Spleen (tissue), 11 donors: ENCODE results near the gene GAB2. TPM values are rescaled to one million over a fixed set of nuclear protein-coding genes. Genes with fewer than 3 reads are reported as not detected.
"Not testable (repeated sequence)": the region's sequence is repeated elsewhere in the genome, so short reads cannot be mapped to it uniquely, and the experiment has no call there.

Source experiments
- DNase-seq: peaks from one replicate; pipeline ENCODE4 v3.0.0-alpha.2; 2020
- H3K27ac ChIP-seq, 8 donors: fragments of 200-600 bp; sonication (generic) in 7 of 8; 1 replicate in 4 of 8; 2 replicates in 4 of 8; pipeline versions ENCODE4 v1.5.0 to v1.8.0; 2016 to 2021; ENCODE audit warnings: inconsistent platforms in 4 of 8, mild to moderate bottlenecking in 4 of 8, moderate library complexity in 1 of 8
- H3K27me3 ChIP-seq, 7 donors: fragments of 200-600 bp; sonication (generic) in 6 of 7; replicated peaks in 1 of 7; 1 replicate in 4 of 7; 2 replicates in 3 of 7; pipeline versions ENCODE4 v1.5.0 to v1.8.0; 2016 to 2021; ENCODE audit warnings: inconsistent platforms in 3 of 7, mild to moderate bottlenecking in 1 of 7
- H3K36me3 ChIP-seq, 6 donors: fragments of 200-600 bp; sonication (generic) in 5 of 6; 1 replicate in 4 of 6; 2 replicates in 2 of 6; pipeline versions ENCODE4 v1.5.0 to v1.8.0; 2016 to 2021; ENCODE audit warnings: inconsistent platforms in 2 of 6
- H3K4me1 ChIP-seq, 6 donors: fragments of 200-600 bp; sonication (generic) in 5 of 6; 1 replicate in 3 of 6; 2 replicates in 3 of 6; pipeline versions ENCODE4 v1.5.0 to v1.8.0; 2016 to 2021; ENCODE audit warnings: inconsistent platforms in 3 of 6
- H3K4me3 ChIP-seq, 8 donors: fragments of 200-600 bp; sonication (generic) in 7 of 8; 1 replicate in 4 of 8; 2 replicates in 4 of 8; pipeline versions ENCODE4 v1.5.0 to v1.8.0; 2016 to 2021; ENCODE audit warnings: inconsistent platforms in 4 of 8, mild to moderate bottlenecking in 4 of 8, moderate library complexity in 2 of 8
- H3K9me3 ChIP-seq, 8 donors: fragments of 200-600 bp; sonication (generic) in 7 of 8; 1 replicate in 4 of 8; 2 replicates in 4 of 8; pipeline versions ENCODE4 v1.5.0 to v1.8.0; 2016 to 2021; ENCODE audit warnings: inconsistent platforms in 4 of 8
- POLR2A ChIP-seq, 3 donors: fragments of 450-650 bp; IDR thresholded peaks; one replicate each; pipeline ENCODE4 v1.5.1; 2017; ENCODE audit warnings: antibody characterized with exemption in 3 of 3, mild to moderate bottlenecking in 1 of 3
- POLR2AphosphoS5 ChIP-seq, 3 donors: sonication (generic); formaldehyde crosslinking; IDR thresholded peaks; one replicate each; pipeline ENCODE4 v1.5.1; 2017; ENCODE audit warnings: antibody characterized with exemption in 3 of 3
- WGBS, 5 donors: extraction: QIAGEN DNeasy Blood & Tissue Kit in 3 of 5; methylation state at CpG; one replicate each; pipeline versions ENCODE4 v1.1.5 to v1.1.7; 2013 to 2018; 5-methylcytosine and 5-hydroxymethylcytosine counted together
- intact Hi-C: fragments of 100-400 bp; cut with DNase I; formaldehyde crosslinking; loops from one replicate; pipeline ENCODE4 v1.15.0; 2023; ENCODE audit warnings: low total_unique reads
- polyA plus RNA-seq, 3 donors: library from polyadenylated mRNA; stranded (reverse); fragments of 200-250 nt; gene quantifications; one replicate each; pipeline ENCODE4 v1.2.1, GENCODE V29; 2013
- total RNA-seq, 7 donors: library from RNA; depleted of rRNA in 3 of 7; stranded (reverse); fragments of >200 nt in 3 of 7; fragmentation: NEBNext Ultra II Directional in 4 of 7; extraction: Animal tissue kit (Norgen Biotek cat#: 25700) in 4 of 7; gene quantifications; one replicate each; pipeline versions ENCODE4 v1.1.0 to v1.2.1, GENCODE V29; 2016 to 2021
- TF ChIP-seq, protein P1 (sequence below), 11 experiments: fragments of 200-600 bp in 7 of 11; fragments of 450-650 bp in 4 of 11; sonication (generic) in 4 of 11; IDR thresholded peaks in 8 of 11; conservative IDR thresholded peaks in 3 of 11; 1 replicate in 7 of 11; 2 replicates in 4 of 11; pipeline versions ENCODE4 v1.4.0 to v1.8.0; 2016 to 2021; ENCODE audit warnings: antibody characterized with exemption in 11 of 11, inconsistent platforms in 4 of 11, mild to moderate bottlenecking in 1 of 11
- donor health status: healthy with polysubstance abuse.
- donor health status: DM: no; HTN: no; CAD: no; lungs with moderate emphysema.
- donor health status: DM: no; HTN: no; CAD: no.
- donor health status: Bipolar disorder and iron deficiency.
- donor health status: healthy.
- donor health status: DM: no; HTN: no; CAD: no.
- donor health status: DM: yes; HTN: yes; CAD: no.

GAB2 gene
- total and polyA plus RNA-seq, 10 donors: 2.3 to 57.7 (median 47.0) TPM

DNA sequence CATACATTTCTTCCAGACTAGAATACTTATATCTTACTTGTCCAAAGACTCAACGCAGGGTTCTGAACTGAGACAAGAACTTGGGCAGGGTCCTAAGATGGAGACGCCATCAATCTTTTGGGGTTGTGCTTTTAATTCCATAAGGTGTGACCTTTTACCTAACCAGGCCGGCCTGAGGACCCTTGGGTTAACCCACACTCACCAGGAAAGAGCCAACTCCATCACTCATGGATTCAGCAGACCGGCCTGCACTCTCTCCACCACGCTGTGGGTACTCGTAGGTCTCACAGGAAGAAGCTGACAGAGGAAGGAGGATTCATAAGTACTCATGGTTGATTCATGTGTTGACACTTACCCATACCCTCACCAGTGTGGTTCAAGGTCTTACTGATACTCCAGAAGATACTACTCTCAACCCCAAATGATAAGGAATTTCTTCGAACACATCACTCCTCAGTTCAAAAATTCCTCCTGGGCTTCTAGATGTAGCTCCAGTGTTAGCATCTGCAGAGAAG lies 192.7 kb downstream of the GAB2 start:
- H3K4me3 ChIP-seq: no peak overlapping the region
- H3K9me3 ChIP-seq: no peaks in the 10 kb centered on the region
- peaks cover 0 to 68% (median 36%) of the 10 kb centered on the region in 6 donors for H3K36me3 ChIP-seq
- no peaks in the 10 kb centered on the region for H3K27me3 ChIP-seq
- intact Hi-C loops: loop anchor here (5.0 kb wide), 1 partner anchor 342 kb away; no protein-coding TSS in a partner anchor
- no peak for DNase-seq
- TF ChIP-seq POLR2A (IDR thresholded peaks at IDR 0.05) (no peak), POLR2AphosphoS5 (IDR thresholded peaks at IDR 0.05) (no peak)
- TF ChIP-seq, protein P1, sequence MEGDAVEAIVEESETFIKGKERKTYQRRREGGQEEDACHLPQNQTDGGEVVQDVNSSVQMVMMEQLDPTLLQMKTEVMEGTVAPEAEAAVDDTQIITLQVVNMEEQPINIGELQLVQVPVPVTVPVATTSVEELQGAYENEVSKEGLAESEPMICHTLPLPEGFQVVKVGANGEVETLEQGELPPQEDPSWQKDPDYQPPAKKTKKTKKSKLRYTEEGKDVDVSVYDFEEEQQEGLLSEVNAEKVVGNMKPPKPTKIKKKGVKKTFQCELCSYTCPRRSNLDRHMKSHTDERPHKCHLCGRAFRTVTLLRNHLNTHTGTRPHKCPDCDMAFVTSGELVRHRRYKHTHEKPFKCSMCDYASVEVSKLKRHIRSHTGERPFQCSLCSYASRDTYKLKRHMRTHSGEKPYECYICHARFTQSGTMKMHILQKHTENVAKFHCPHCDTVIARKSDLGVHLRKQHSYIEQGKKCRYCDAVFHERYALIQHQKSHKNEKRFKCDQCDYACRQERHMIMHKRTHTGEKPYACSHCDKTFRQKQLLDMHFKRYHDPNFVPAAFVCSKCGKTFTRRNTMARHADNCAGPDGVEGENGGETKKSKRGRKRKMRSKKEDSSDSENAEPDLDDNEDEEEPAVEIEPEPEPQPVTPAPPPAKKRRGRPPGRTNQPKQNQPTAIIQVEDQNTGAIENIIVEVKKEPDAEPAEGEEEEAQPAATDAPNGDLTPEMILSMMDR (IDR thresholded peaks at IDR 0.05 in 8 of 11, conservative IDR thresholded peaks at IDR 0.05 in 3 of 11): no peak
- WGBS, 5 donors: 91 to 93% (median 92%) methylated on average over 7 of the region's 7 CpGs
- no peak overlapping the region for H3K27ac ChIP-seq
- peaks cover 0 to 46% (median 18%) of the 10 kb centered on the region in 6 donors for H3K4me1 ChIP-seq

DNA sequence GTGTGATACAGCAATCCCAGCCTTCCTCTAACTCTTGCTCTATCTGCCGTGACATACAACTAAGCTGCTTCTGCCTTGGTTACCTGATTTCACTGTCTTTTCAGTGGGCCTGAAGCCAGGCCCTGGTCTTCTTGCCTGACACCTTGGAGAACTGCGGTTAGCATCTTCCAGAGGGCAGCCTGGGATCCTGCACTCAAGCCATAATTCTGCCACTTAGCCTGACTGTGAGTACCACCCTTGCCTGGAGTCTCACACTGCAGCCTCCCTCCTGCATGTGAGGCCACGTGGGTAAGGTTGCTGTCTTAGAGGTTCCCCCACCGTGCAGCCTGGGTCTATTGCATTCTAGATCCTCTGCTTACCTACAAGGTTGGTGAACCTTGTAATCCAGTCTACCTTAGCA lies 193.1 kb downstream of the GAB2 start:
- H3K27ac ChIP-seq: no peak overlapping the region
- H3K9me3 ChIP-seq: no peaks in the 10 kb centered on the region
- H3K4me1 ChIP-seq: peaks cover 0 to 46% (median 18%) of the 10 kb centered on the region in 6 donors
- no peak overlapping the region for H3K4me3 ChIP-seq
- whole genome bisulfite sequencing, 5 donors: 88 to 94% (median 91%) methylated on average over 4 of the region's 4 CpGs
- DNase-seq: no peak
- H3K36me3 ChIP-seq: peaks cover 0 to 73% (median 40%) of the 10 kb centered on the region in 6 donors
- intact Hi-C loops: no loop called here
- no peaks in the 10 kb centered on the region for H3K27me3 ChIP-seq
- TF ChIP-seq POLR2A (IDR thresholded peaks at IDR 0.05) (no peak), POLR2AphosphoS5 (IDR thresholded peaks at IDR 0.05) (no peak)
- TF ChIP-seq, protein P1 (IDR thresholded peaks at IDR 0.05 in 8 of 11, conservative IDR thresholded peaks at IDR 0.05 in 3 of 11): no peak

DNA sequence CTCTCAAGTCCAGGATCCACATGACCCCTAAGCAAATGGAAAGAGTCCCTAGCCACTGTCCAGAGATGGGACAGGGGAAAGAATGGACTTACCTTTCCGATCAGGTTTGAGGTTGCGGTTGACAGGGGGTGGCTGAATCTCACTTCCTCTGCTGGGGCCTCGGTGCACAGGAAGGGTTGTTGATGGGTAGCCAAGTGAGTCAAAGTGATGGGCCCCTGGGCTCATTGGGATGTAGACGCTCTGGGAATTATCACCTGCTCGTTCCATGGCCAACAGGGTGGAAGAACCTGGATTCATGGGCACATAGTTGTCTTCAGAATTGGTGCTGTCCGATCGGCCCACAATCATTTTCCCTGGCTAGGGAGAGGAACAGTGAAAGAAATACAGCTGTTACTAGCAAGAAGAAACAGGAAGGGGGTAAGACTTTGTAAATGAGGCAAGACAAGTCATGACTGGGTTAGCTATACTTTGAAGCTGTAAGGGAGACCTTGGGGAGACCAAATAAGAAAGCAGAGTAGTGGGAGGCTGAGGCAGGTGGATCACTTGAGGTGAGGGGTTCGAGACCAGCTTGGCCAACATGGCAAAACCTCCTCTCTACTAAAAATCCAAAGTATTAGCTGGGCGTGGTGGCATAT lies 194.2 kb downstream of the GAB2 start:
- intact Hi-C loops: no loop called here
- TF ChIP-seq, protein P1 (IDR thresholded peaks at IDR 0.05 in 8 of 11, conservative IDR thresholded peaks at IDR 0.05 in 3 of 11): no peak
- TF ChIP-seq POLR2A (IDR thresholded peaks at IDR 0.05): no peak
- no peak for TF ChIP-seq POLR2AphosphoS5 (IDR thresholded peaks at IDR 0.05)
- Histone ChIP-seq H3K27ac (no peak overlapping the region), H3K27me3 (no peaks in the 10 kb centered on the region), H3K9me3 (no peaks in the 10 kb centered on the region), H3K4me1 (peaks cover 0 to 40% (median 15%) of the 10 kb centered on the region in 6 donors), H3K36me3 (peaks cover 0 to 84% (median 50%) of the 10 kb centered on the region in 6 donors), H3K4me3 (no peak overlapping the region)
- 71 to 81% (median 75%) methylated on average over 9 of the region's 9 CpGs for WGBS, 5 donors
- no peak for DNase-seq

DNA sequence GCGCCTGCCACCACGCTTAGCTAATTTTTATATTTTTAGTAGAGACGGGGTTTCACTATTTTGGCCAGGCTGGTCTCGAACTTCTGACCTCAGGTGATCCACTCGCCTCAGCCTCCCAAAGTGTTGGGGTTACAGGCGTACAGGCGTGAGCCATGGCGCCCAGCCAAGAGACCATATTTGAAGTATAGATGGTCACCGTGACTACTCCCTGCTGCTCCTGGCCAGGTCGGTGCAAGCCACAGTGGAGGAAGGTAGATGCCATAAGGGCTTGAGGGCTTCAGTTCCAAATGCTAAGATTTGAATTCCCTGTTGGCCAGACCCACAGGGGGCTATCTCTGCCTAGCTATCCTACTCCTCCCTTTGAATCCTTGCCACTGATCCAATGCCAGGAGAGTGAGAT lies 194.9 kb downstream of the GAB2 start:
- H3K9me3 ChIP-seq, H3K27me3 ChIP-seq, H3K27ac ChIP-seq, DNase-seq, H3K4me3 ChIP-seq, intact Hi-C loops: not testable (repeated sequence)
- peaks cover 0 to 91% (median 54%) of the 10 kb centered on the region in 6 donors for H3K36me3 ChIP-seq
- 85 to 92% (median 86%) methylated on average over 10 of the region's 10 CpGs for WGBS, 5 donors
- peaks cover 0 to 33% (median 10%) of the 10 kb centered on the region in 6 donors for H3K4me1 ChIP-seq
